ENCODE results near the gene SNX11. TPM values are rescaled to one million over a fixed set of nuclear protein-coding genes. Genes with fewer than 3 reads are reported as not detected.

SNX11 gene
- total and polyA plus RNA-seq, 4 donors = 6.4 to 11.4 (median 8.5) TPM

- peak overlapping the region; percentile 0 to 85 for H3K9ac ChIP-seq (ENCODE audit: low read depth in 1 of 2, low read length in 2 of 2)
- H3K36me3 ChIP-seq (ENCODE audit: control insufficient read depth in 4 of 4, insufficient read depth in 3 of 4, low read depth in 1 of 4, low read length in 3 of 4) = peaks cover 0 to 8% (median 1%) of the 10 kb centered on the region in 4 donors
- H3K4me3 ChIP-seq (ENCODE audit: low read depth in 1 of 3, low read length in 3 of 3) = peak overlapping the region; percentile 18 to 51 (median 37)
- H3K27ac ChIP-seq (ENCODE audit: low read depth in 1 of 2, low read length in 2 of 2) = peak overlapping the region; percentile 84 to 94
- H3K27me3 ChIP-seq (ENCODE audit: control insufficient read depth in 4 of 4, insufficient read depth in 4 of 4, low read length in 3 of 4) = no peaks in the 10 kb centered on the region
- no peak for DNase-seq (ENCODE audit: low spot score)
- 48% methylated on average over 5 of the region's 5 CpGs for WGBS
- peak; percentile 62 for TF ChIP-seq YY1 (IDR thresholded peaks at IDR 0.05)
- TF ChIP-seq TAF1 (conservative IDR thresholded peaks at IDR 0.05) = no peak
- TF ChIP-seq JUND (IDR thresholded peaks at IDR 0.05) = peak in 1 of 2 donors; percentile 8
- no peak for TF ChIP-seq NR2F2 (IDR thresholded peaks at IDR 0.05)
- TF ChIP-seq ATF3 (IDR thresholded peaks at IDR 0.05) = no peak
- TF ChIP-seq HNF4G (IDR thresholded peaks at IDR 0.05) = no peak
- no peak for TF ChIP-seq GABPA (IDR thresholded peaks at IDR 0.05 in 1 of 2, conservative IDR thresholded peaks at IDR 0.05 in 1 of 2)
- peak in 1 of 2 donors; percentile 65 for TF ChIP-seq HNF4A (conservative IDR thresholded peaks at IDR 0.05)
- peak; percentile 61 for TF ChIP-seq FOXA2 (IDR thresholded peaks at IDR 0.05)
- no peak for TF ChIP-seq ZBTB33 (IDR thresholded peaks at IDR 0.05)
- TF ChIP-seq SP1 (IDR thresholded peaks at IDR 0.05) = no peak
- no peak for TF ChIP-seq REST (IDR thresholded peaks at IDR 0.05)
- TF ChIP-seq MAX (IDR thresholded peaks at IDR 0.05) = no peak
- TF ChIP-seq FOXA1 (IDR thresholded peaks at IDR 0.05) = peak; percentile 56
- TF ChIP-seq RAD21 (IDR thresholded peaks at IDR 0.05) = no peak
- peak in 1 of 2 donors; percentile 58 for TF ChIP-seq RXRA (IDR thresholded peaks at IDR 0.05)
- TF ChIP-seq EGR1 (IDR thresholded peaks at IDR 0.05; ENCODE audit: low read depth in 2 of 2) = no peak
- H3K9me3 ChIP-seq (ENCODE audit: control insufficient read depth in 4 of 4, low read length in 3 of 4) = no peaks in the 10 kb centered on the region
- peaks cover 2 to 38% (median 13%) of the 10 kb centered on the region in 4 donors for H3K4me1 ChIP-seq (ENCODE audit: control insufficient read depth in 4 of 4, insufficient read depth in 4 of 4, low read length in 3 of 4)
Measured at GRCh38 chr17:48160177-48161081, 52.9 kb downstream of the SNX11 start.

Measured in liver (tissue), 9 donors.